DMS 273 (cell line): Measurements from ENCODE around the gene KLHL30.

ENCODE experiments used
- DNase-seq: peaks from one replicate; lab custom pipeline; 2025; ENCODE audit not compliant: unreplicated experiment; lab: John Stamatoyannopoulos, UW

KLHL30 gene

DNA sequence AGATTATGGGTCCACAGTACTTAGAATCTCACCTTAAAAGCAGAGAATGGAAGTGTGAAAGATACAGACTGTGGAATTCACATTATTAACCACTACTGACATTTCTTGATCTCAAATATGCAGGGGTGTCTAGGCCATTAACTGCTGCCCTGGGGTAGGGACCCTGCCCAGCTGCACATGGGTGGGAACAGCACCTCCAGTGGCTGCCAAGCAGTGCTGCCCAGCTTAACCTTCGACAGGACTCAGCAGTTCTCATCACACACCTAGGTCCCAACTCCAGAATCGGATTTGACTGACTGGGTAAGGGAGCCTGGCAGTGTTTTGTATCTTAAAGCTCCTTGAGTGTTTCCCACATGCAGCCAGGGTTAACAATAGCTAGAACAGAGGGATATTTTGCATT lies 35.2 kb downstream of the KLHL30 start:
- DNase-seq = peak; percentile 31

GRCh38 chr2:238174291-238174690 lies 35.8 kb downstream of the KLHL30 start:
- no peak for DNase-seq

- no peak for DNase-seq
These were observed 36.2 kb downstream of the KLHL30 start for GRCh38 chr2:238174701-238175100.

DNA sequence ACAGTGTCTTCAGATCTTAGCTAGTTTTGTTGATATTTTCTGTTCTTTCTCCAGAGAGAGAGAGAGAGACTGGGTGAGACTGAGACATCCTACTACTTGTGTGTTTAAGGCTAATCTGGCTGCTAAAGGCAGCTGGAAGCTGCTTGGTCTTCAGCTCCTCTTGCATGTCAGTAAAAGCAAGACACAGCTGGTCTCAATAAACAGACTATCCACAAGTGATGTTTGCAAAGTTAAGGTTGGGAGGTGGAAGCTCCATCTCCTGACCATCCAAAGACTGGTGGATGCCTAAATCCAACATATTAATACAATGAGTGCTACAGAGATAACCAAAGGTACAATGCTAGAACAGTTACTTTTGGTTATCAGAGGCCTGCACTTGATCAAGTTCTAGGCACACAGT lies 38.1 kb downstream of the KLHL30 start:
- no peak for DNase-seq

DNA sequence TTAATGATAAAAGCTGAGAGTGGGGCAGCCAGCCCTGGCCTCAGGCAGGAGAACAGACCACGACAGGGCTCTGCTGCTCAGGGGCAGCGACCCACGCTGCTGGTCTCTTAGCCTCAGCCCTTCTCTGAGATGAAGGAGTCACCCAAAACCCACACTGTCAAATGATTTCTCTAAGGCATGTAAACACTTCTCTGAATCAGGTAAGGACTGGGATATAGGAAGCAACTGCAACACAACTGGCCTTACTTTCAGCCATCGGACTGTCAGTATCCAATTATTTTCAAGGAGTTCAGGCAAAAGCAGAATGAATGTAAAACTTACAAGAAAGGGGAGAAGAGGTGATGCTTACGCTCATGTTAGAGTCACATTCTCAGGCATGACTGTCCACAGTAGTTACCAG lies 42.1 kb downstream of the KLHL30 start:
- DNase-seq = no peak

GRCh38 chr2:238182362-238182761 lies 43.9 kb downstream of the KLHL30 start:
- no peak for DNase-seq

GRCh38 chr2:238183821-238184220 lies 45.4 kb downstream of the KLHL30 start:
- DNase-seq = no peak

GRCh38 chr2:238187618-238188548 lies 49.4 kb downstream of the KLHL30 start:
- no peak for DNase-seq

GRCh38 chr2:238190445-238190844 lies 52.0 kb downstream of the KLHL30 start:
- no peak for DNase-seq
